Stimulated activated CD4-positive, alpha-beta T cell treated with anti-CD3 and anti-CD28 coated beads, Interleukin-12 subunit alpha, Interleukin-12 subunit beta, amount 100 ng/mL, for 4 hours (primary cell): ENCODE results near the gene WTAP.
"Not testable (repeated sequence)": the region's sequence is repeated elsewhere in the genome, so short reads cannot be mapped to it uniquely, and the experiment has no call there.

Source experiments
- DNase-seq: peaks from one replicate; pipeline ENCODE4 v3.0.0-alpha.2; 2020

WTAP gene

GRCh38 chr6:159726918-159727716, at the start of gene WTAP:
TSS of gene WTAP (plus strand) at chr6:159727506. CDS start at chr6:159736266, 8,760 bp downstream.
- DNase-seq, result peak; percentile 96

- no peak for DNase-seq
Observed at GRCh38 chr6:159677506-159678165, 49.7 kb upstream of the WTAP start.

- DNase-seq, result no peak
Observed at GRCh38 chr6:159678574-159678973, 48.7 kb upstream of the WTAP start.

GRCh38 chr6:159679091-159680077, 47.9 kb upstream of the WTAP start:
- DNase-seq, result no peak

GRCh38 chr6:159680104-159680503, 47.2 kb upstream of the WTAP start:
- DNase-seq, result no peak

- no peak for DNase-seq
Observed at GRCh38 chr6:159681191-159681880, 46.0 kb upstream of the WTAP start.

- no peak for DNase-seq
Observed at GRCh38 chr6:159682295-159682694, 45.0 kb upstream of the WTAP start.

- no peak for DNase-seq
Observed at GRCh38 chr6:159682810-159683209, 44.5 kb upstream of the WTAP start.

- DNase-seq, result no peak
Observed at GRCh38 chr6:159684013-159684304, 43.3 kb upstream of the WTAP start.

- DNase-seq, result no peak
Observed at GRCh38 chr6:159686040-159686439, 41.3 kb upstream of the WTAP start.

GRCh38 chr6:159686703-159687102, 40.6 kb upstream of the WTAP start:
- DNase-seq, result no peak

- DNase-seq, result no peak
Observed at GRCh38 chr6:159687341-159687740, 40.0 kb upstream of the WTAP start.

- no peak for DNase-seq
Observed at GRCh38 chr6:159688266-159688905, 38.9 kb upstream of the WTAP start.

- DNase-seq, result no peak
Observed at GRCh38 chr6:159689001-159689400, 38.3 kb upstream of the WTAP start.

- not testable (repeated sequence) for DNase-seq
Observed at GRCh38 chr6:159690135-159690534, 37.2 kb upstream of the WTAP start.

- DNase-seq, result no peak
Observed at GRCh38 chr6:159691133-159691962, 36.0 kb upstream of the WTAP start.

GRCh38 chr6:159691963-159692287, 35.4 kb upstream of the WTAP start:
- no peak for DNase-seq

- peak; percentile 52 for DNase-seq
Observed at GRCh38 chr6:159692303-159693127, 34.8 kb upstream of the WTAP start.

- DNase-seq, result peak; percentile 78
Observed at GRCh38 chr6:159693128-159693893, 34.0 kb upstream of the WTAP start, which contains the start of gene SOD2. TSS of gene SOD2 (minus strand) at chr6:159693241. CDS start at chr6:159693167, 74 bp downstream.
